Measurements from ENCODE around the gene AKAP5.

AKAP5 gene, protein sequence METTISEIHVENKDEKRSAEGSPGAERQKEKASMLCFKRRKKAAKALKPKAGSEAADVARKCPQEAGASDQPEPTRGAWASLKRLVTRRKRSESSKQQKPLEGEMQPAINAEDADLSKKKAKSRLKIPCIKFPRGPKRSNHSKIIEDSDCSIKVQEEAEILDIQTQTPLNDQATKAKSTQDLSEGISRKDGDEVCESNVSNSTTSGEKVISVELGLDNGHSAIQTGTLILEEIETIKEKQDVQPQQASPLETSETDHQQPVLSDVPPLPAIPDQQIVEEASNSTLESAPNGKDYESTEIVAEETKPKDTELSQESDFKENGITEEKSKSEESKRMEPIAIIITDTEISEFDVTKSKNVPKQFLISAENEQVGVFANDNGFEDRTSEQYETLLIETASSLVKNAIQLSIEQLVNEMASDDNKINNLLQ

DNA sequence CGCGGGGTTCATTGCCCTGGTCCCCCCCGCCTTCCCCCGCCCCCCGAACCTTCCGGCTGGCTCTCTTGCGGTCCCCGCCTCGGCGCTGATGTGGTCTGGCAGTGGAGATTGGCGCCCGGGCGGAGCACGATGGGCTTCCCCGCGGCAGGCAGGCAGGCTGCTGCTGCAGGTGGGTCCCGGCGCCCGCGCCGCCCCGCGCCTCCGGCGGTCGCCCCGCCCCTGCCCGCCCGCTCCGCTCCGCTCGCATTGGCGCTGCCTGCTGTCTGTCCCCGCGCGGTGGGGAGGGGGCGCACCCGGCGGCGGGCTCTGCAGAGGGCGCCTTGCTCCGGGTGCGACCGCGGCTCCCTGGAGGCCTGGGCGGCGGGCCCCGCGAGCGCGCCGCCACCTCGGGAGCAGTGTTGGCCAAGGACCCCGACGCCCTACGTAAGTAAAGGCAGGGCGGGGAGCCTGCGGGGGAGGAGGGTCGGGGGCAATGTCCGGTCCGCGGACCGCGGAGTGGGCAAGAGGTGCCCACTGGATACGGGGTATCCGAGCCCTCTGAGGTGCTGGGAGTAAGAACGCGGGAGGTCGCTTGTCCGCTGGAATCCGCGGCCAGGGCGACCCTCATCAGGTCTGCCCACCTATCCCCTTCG lies at the start of gene AKAP5:
Gene AKAP5 (plus strand): TSS at position 309 of the 632 bp plus-strand sequence. CDS start 2,896 bp downstream, outside the sequence.
- peak; percentile 83 for DNase-seq (ENCODE audit: low spot score)
- TF ChIP-seq, protein P1, sequence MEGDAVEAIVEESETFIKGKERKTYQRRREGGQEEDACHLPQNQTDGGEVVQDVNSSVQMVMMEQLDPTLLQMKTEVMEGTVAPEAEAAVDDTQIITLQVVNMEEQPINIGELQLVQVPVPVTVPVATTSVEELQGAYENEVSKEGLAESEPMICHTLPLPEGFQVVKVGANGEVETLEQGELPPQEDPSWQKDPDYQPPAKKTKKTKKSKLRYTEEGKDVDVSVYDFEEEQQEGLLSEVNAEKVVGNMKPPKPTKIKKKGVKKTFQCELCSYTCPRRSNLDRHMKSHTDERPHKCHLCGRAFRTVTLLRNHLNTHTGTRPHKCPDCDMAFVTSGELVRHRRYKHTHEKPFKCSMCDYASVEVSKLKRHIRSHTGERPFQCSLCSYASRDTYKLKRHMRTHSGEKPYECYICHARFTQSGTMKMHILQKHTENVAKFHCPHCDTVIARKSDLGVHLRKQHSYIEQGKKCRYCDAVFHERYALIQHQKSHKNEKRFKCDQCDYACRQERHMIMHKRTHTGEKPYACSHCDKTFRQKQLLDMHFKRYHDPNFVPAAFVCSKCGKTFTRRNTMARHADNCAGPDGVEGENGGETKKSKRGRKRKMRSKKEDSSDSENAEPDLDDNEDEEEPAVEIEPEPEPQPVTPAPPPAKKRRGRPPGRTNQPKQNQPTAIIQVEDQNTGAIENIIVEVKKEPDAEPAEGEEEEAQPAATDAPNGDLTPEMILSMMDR (IDR thresholded peaks at IDR 0.05; ENCODE audit: extremely low read depth, insufficient read depth, missing control alignments) = peak; percentile 24
- in situ Hi-C loops (cut with MboI; ENCODE audit: low pct_unique_long_range_greater_than_20kb, low sequenced_read_pairs, unreplicated experiment) = no loop called here

DNA sequence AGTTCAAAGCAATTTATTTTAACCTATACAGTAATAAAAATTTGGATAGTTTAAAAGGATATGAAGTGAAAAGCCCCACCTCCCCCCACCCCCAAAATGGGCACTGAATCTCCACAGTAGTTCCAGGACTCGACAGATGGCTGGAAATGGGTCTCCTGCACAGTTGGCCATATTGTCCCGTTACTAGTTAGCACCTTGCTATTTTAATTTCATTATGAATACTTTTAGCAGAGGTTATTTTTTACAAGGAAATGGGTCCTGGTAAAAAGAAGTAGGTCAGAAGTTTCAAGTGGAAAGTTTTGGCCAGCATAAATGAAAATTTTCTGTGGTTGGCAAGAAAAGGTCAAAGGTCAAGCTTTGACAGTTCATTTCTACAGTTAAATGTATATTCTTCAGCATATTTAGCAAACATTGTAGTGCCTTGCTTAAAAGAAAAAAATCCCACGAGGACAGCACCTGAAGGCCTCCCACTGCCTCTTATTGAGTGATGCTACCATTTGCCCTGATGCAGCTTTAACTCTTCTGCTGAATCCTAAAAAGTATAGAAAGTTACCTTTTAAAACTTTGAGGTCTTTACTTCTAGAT lies 48.9 kb upstream of the AKAP5 start:
- DNase-seq (ENCODE audit: low spot score) = no peak
- TF ChIP-seq, protein P1 (IDR thresholded peaks at IDR 0.05; ENCODE audit: extremely low read depth, insufficient read depth, missing control alignments) = no peak
- in situ Hi-C loops (cut with MboI; ENCODE audit: low pct_unique_long_range_greater_than_20kb, low sequenced_read_pairs, unreplicated experiment) = no loop called here

DNA sequence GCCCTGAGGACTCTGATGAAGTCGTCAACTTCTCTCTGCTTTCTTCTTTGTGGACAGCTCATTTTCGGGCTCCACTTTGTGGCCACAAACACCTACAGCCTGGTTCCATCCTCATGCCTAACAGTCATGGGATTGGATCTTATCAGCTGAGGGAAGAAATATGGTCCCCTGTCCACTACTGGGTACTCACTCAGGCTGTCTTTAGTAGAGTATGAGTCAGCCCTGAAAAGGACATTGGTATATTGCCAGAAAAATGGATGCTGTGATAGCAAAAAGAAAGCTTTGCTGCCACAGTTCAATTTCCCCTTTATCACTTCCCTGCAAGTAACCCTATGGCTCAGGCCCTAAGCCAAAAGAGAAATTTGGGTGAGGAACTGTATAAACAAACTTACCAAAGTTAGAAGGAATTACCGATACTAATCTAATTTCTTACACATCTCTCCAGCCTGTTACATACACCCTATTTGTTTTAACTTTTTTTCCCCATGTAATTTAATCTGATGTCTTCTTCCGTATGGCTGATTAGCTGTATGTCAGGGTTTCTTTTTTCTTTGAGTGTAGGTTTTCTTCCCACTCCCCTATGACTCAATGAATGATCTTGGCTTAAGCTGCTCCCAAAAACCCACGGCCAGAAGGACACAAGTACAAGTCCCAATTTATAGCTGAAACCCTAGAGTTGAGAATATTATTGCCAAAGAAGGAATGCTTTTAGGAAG lies 48.1 kb upstream of the AKAP5 start:
- DNase-seq (ENCODE audit: low spot score) = no peak
- in situ Hi-C loops (cut with MboI; ENCODE audit: low pct_unique_long_range_greater_than_20kb, low sequenced_read_pairs, unreplicated experiment) = no loop called here
- TF ChIP-seq, protein P1 (IDR thresholded peaks at IDR 0.05; ENCODE audit: extremely low read depth, insufficient read depth, missing control alignments) = no peak

DNA sequence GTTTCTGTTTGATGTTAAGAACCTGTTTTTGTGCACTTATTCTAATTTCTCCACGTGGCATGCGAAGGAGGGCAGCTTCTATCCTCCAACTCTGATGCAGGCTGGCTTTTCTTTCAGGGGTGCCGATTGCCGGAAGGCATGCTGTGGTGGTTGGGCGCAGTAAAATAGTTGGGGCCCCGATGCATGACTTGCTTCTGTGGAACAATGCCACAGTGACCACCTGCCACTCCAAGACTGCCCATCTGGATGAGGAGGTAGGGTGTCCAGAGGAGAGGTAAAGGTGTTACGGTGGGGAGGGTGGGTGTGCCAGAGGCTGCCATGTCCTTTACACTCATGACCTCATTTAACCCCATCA lies 47.6 kb upstream of the AKAP5 start:
- in situ Hi-C loops (cut with MboI; ENCODE audit: low pct_unique_long_range_greater_than_20kb, low sequenced_read_pairs, unreplicated experiment) = no loop called here
- TF ChIP-seq, protein P1 (IDR thresholded peaks at IDR 0.05; ENCODE audit: extremely low read depth, insufficient read depth, missing control alignments) = no peak
- no peak for DNase-seq (ENCODE audit: low spot score)

DNA sequence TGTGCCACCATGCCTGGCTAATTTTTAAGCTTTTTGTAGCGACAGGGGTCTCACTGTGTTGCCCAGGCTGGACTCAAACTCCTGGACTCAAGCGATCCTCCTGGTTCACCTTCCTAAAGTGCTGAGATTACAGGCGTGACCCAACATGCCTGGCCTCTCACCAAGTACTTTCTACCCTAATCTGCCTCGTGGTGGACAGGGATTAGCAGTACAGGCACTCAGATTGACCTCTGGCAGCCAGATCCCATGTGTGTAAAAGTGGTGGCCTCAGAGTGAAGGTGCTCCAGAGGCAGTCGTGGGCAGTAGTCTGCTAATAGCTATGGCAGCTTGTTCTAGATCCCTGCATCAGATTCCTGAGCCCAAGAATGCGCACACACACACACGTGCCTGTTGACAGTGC lies 46.3 kb upstream of the AKAP5 start:
- no peak for DNase-seq (ENCODE audit: low spot score)
- TF ChIP-seq, protein P1 (IDR thresholded peaks at IDR 0.05; ENCODE audit: extremely low read depth, insufficient read depth, missing control alignments) = no peak
- in situ Hi-C loops (cut with MboI; ENCODE audit: low pct_unique_long_range_greater_than_20kb, low sequenced_read_pairs, unreplicated experiment) = no loop called here

DNA sequence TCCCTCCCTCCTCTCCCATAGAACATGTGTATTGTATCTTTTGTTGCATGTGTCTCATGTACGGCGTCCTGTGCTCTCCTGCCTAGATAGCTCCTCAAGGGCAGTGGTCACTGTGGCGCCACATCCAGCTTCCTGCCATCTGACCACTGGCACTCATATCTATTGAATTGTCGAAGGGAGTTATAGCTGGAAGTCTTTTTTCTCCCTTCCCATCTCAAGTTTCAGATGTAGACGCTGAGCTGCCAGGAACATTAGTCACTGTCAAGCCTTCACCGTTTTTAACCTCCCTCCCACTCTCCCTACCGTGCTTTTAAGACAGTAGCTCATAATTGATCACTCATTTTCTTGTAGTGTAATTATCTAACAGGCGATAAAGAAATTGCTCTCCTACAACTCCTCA lies 44.1 kb upstream of the AKAP5 start:
- DNase-seq (ENCODE audit: low spot score) = no peak
- TF ChIP-seq, protein P1 (IDR thresholded peaks at IDR 0.05; ENCODE audit: extremely low read depth, insufficient read depth, missing control alignments) = no peak

More for the DNA sequence above, 44.1 kb upstream of the AKAP5 start:
- in situ Hi-C loops (cut with MboI; ENCODE audit: low pct_unique_long_range_greater_than_20kb, low sequenced_read_pairs, unreplicated experiment) = no loop called here

All from GM13977 (cell line).